Progenitor cell of endocrine pancreas (in vitro differentiated cells): ENCODE measurements around the gene OLFM1. TPM values are rescaled to one million over a fixed set of nuclear protein-coding genes. Genes with fewer than 3 reads are reported as not detected.

ENCODE experiments used
- DNase-seq: peaks from one replicate; pipeline ENCODE4 v3.0.0; 2021; ENCODE audit warnings: low spot score; ENCODE audit not compliant: unreplicated experiment
- H3K27ac Mint-ChIP-seq: 2 replicates; pipeline ENCODE4 v1.8.0; 2021; ENCODE audit warnings: mild to moderate bottlenecking, moderate library complexity, mixed read lengths
- H3K27me3 Mint-ChIP-seq: 2 replicates; pipeline ENCODE4 v1.8.0; 2021; ENCODE audit warnings: mixed read lengths
- H3K36me3 Mint-ChIP-seq: 2 replicates; pipeline ENCODE4 v1.8.0; 2022; ENCODE audit warnings: mixed read lengths; ENCODE audit not compliant: insufficient read depth
- H3K4me1 Mint-ChIP-seq: 2 replicates; pipeline ENCODE4 v1.8.0; 2021; ENCODE audit warnings: low read depth, mixed read lengths
- H3K4me3 Mint-ChIP-seq: 2 replicates; pipeline ENCODE4 v1.8.0; 2021; ENCODE audit warnings: low read depth, mild to moderate bottlenecking, moderate library complexity, mixed read lengths
- H3K9me3 Mint-ChIP-seq: 2 replicates; pipeline ENCODE4 v1.8.0; 2021; ENCODE audit warnings: low read depth, mixed read lengths
- CTCF ChIP-seq: fragments of 200-600 bp; sonication (generic); IDR thresholded peaks from one replicate; pipeline ENCODE4 v1.5.0; 2021; ENCODE audit warnings: antibody characterized with exemption, mild to moderate bottlenecking; ENCODE audit not compliant: unreplicated experiment
- total RNA-seq: library from RNA; stranded (reverse); gene quantifications from 2 replicates; pipeline ENCODE4 v1.2.1, GENCODE V29; 2021

The OLFM1 gene
- total RNA-seq, 1 donor from 2014 or later: 1.7 TPM

- H3K36me3 Mint-ChIP-seq: no peaks in the 10 kb centered on the region
- TF ChIP-seq CTCF: no peak
- H3K27ac Mint-ChIP-seq: no peak overlapping the region
- H3K4me1 Mint-ChIP-seq: no peaks in the 10 kb centered on the region
- DNase-seq: peak; percentile 78
- no peak overlapping the region for H3K4me3 Mint-ChIP-seq
- H3K9me3 Mint-ChIP-seq: no peaks in the 10 kb centered on the region
- peaks cover 67% of the 10 kb centered on the region for H3K27me3 Mint-ChIP-seq
Observed at GRCh38 chr9:135077497-135078200, 9.8 kb upstream of the OLFM1 start.

- Mint-ChIP-seq H3K27ac (no peak overlapping the region), H3K36me3 (no peaks in the 10 kb centered on the region), H3K9me3 (no peaks in the 10 kb centered on the region), H3K4me3 (no peak overlapping the region), H3K4me1 (no peaks in the 10 kb centered on the region), H3K27me3 (peaks cover 67% of the 10 kb centered on the region)
- no peak for TF ChIP-seq CTCF
- DNase-seq: no peak
Observed at GRCh38 chr9:135078361-135078821, 9.1 kb upstream of the OLFM1 start.

GRCh38 chr9:135079018-135079417, 8.4 kb upstream of the OLFM1 start:
- H3K4me3 Mint-ChIP-seq: no peak overlapping the region
- H3K9me3 Mint-ChIP-seq: no peaks in the 10 kb centered on the region
- no peak for DNase-seq

GRCh38 chr9:135079676-135080075, 7.8 kb upstream of the OLFM1 start:
- no peaks in the 10 kb centered on the region for H3K36me3 Mint-ChIP-seq
- H3K27me3 Mint-ChIP-seq: peaks cover 69% of the 10 kb centered on the region
- TF ChIP-seq CTCF: no peak
- no peak overlapping the region for H3K4me3 Mint-ChIP-seq
- H3K4me1 Mint-ChIP-seq: no peaks in the 10 kb centered on the region
- DNase-seq: no peak
- H3K27ac Mint-ChIP-seq: no peak overlapping the region
- no peaks in the 10 kb centered on the region for H3K9me3 Mint-ChIP-seq

More at GRCh38 chr9:135079018-135079417, 8.4 kb upstream of the OLFM1 start:
- Mint-ChIP-seq H3K27me3 (peaks cover 67% of the 10 kb centered on the region), H3K27ac (no peak overlapping the region), H3K4me1 (no peaks in the 10 kb centered on the region), H3K36me3 (no peaks in the 10 kb centered on the region)
- TF ChIP-seq CTCF: no peak

- Mint-ChIP-seq H3K4me3 (no peak overlapping the region), H3K27ac (no peak overlapping the region), H3K27me3 (peaks cover 75% of the 10 kb centered on the region), H3K9me3 (no peaks in the 10 kb centered on the region), H3K36me3 (no peaks in the 10 kb centered on the region), H3K4me1 (peaks cover 2% of the 10 kb centered on the region)
- no peak for DNase-seq
- no peak for TF ChIP-seq CTCF
Observed at GRCh38 chr9:135080286-135081263, 6.9 kb upstream of the OLFM1 start.
